PC-9 (cell line): ENCODE results near the gene KCNH8. TPM values are rescaled to one million over a fixed set of nuclear protein-coding genes. Genes with fewer than 3 reads are reported as not detected.

Experiments used
- BruUV-seq: library from RNA; stranded (reverse); fragments of 400-500 nt; replicated peaks from 2 replicates; lab custom pipeline; 2021; lab: Mats Ljungman, UMichigan
- CTCF ChIA-PET: fragments of 300-600 bp; sonication (Branson Sonifier 250); formaldehyde crosslinking; loops from one replicate; lab custom pipeline; 2022; ENCODE audit warnings: antibody characterized with exemption; lab: Charles Lee
- POLR2A ChIA-PET: fragments of 300-600 bp; sonication (Branson Sonifier 250); formaldehyde crosslinking; loops from one replicate; lab custom pipeline; 2022; ENCODE audit warnings: antibody characterized with exemption; ENCODE audit not compliant: unreplicated experiment; lab: Charles Lee
- DNase-seq, 2 experiments: peaks; one replicate each; pipeline versions ENCODE4 v3.0.0 to v3.0.0-alpha.2; 2015 to 2022; ENCODE audit warnings: mixed read lengths in 1 of 2
- H2AFZ ChIP-seq: fragments of 200-600 bp; sonication (generic); 2 replicates; pipeline ENCODE4 v1.8.1; 2017; ENCODE audit warnings: antibody characterized with exemption
- H3F3A ChIP-seq: fragments of 200-600 bp; sonication (generic); 2 replicates; pipeline ENCODE4 v1.8.1; 2017; ENCODE audit warnings: antibody characterized with exemption, mild to moderate bottlenecking, low read depth; ENCODE audit not compliant: insufficient read depth
- H3K27ac ChIP-seq: fragments of 200-600 bp; sonication (generic); 2 replicates; pipeline ENCODE4 v1.6.1; 2016; ENCODE audit warnings: mixed run types
- H3K27me3 ChIP-seq: fragments of 200-600 bp; sonication (generic); 2 replicates; pipeline ENCODE4 v1.6.1; 2016; ENCODE audit warnings: low read depth, mixed run types; ENCODE audit not compliant: insufficient read depth
- H3K36me3 ChIP-seq: fragments of 200-600 bp; sonication (generic); 2 replicates; pipeline ENCODE4 v1.6.1; 2016; ENCODE audit warnings: low read depth, mixed run types
- H3K4me1 ChIP-seq: fragments of 200-600 bp; sonication (generic); replicated peaks from 2 replicates; pipeline ENCODE4 v1.6.1; 2016; ENCODE audit warnings: mixed run types; ENCODE audit not compliant: insufficient read depth
- H3K4me2 ChIP-seq: fragments of 200-600 bp; sonication (generic); 2 replicates; pipeline ENCODE4 v1.6.1; 2017; ENCODE audit warnings: mixed run types
- H3K4me3 ChIP-seq: fragments of 200-600 bp; sonication (generic); 2 replicates; pipeline ENCODE4 v1.6.1; 2016; ENCODE audit warnings: mixed run types
- H3K79me2 ChIP-seq: fragments of 200-600 bp; sonication (generic); 2 replicates; pipeline ENCODE4 v1.6.1; 2017; ENCODE audit warnings: low read depth, mixed run types
- H3K9me2 ChIP-seq: fragments of 200-600 bp; sonication (generic); 2 replicates; pipeline ENCODE4 v1.8.1; 2017; ENCODE audit warnings: mild to moderate bottlenecking; ENCODE audit not compliant: insufficient read depth
- H3K9me3 ChIP-seq: fragments of 200-600 bp; sonication (generic); 2 replicates; pipeline ENCODE4 v1.8.1; 2016; ENCODE audit warnings: low read depth; ENCODE audit not compliant: insufficient read depth
- H4K20me1 ChIP-seq: fragments of 200-600 bp; sonication (generic); 2 replicates; pipeline ENCODE4 v1.8.1; 2017; ENCODE audit not compliant: insufficient read depth
- EZH2 ChIP-seq: fragments of 200-600 bp; sonication (generic); IDR thresholded peaks from 2 replicates; pipeline ENCODE4 v1.8.0; 2017; ENCODE audit warnings: antibody characterized with exemption, low read depth
- intact Hi-C: fragments of 100-400 bp; cut with micrococcal nuclease; formaldehyde crosslinking; loops from one replicate; pipeline ENCODE4 v1.10.0; 2022; ENCODE audit not compliant: unreplicated experiment
- total RNA-seq: library from RNA; stranded (reverse); gene quantifications from 2 replicates; pipeline ENCODE4 v1.2.3, GENCODE V29; 2021
- TF ChIP-seq, protein P1 (sequence below): fragments of 200-600 bp; sonication (generic); conservative IDR thresholded peaks from 2 replicates; pipeline ENCODE4 v1.6.1; 2017; ENCODE audit warnings: mixed run types, antibody characterized with exemption, mild to moderate bottlenecking, moderate library complexity

KCNH8 gene
- total RNA-seq, 1 experiment from 2014 or later = 0.63 TPM

DNA sequence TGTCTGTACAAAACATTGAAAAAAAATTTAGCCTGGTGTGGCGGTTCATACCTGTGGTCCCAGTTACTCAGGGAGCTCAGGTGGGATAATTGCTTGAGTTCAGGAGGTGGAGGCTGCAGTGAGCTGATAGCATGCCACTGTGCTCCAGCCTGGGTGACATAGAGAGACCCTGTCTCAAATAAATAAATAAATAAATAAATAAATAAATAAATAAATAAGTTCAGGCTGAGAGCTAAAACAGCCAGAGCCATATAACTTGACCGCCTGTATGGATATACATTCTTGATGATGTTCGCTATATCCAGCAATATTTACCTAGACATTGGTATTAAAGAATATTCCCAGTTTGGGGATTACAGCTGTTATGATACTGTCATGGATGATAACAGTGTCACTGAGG, 146.9 kb downstream of the KCNH8 start:
- DNase-seq = no peak
- no peaks in the 10 kb centered on the region for H3F3A ChIP-seq
- TF ChIP-seq EZH2 = no peak
- TF ChIP-seq, protein P1, sequence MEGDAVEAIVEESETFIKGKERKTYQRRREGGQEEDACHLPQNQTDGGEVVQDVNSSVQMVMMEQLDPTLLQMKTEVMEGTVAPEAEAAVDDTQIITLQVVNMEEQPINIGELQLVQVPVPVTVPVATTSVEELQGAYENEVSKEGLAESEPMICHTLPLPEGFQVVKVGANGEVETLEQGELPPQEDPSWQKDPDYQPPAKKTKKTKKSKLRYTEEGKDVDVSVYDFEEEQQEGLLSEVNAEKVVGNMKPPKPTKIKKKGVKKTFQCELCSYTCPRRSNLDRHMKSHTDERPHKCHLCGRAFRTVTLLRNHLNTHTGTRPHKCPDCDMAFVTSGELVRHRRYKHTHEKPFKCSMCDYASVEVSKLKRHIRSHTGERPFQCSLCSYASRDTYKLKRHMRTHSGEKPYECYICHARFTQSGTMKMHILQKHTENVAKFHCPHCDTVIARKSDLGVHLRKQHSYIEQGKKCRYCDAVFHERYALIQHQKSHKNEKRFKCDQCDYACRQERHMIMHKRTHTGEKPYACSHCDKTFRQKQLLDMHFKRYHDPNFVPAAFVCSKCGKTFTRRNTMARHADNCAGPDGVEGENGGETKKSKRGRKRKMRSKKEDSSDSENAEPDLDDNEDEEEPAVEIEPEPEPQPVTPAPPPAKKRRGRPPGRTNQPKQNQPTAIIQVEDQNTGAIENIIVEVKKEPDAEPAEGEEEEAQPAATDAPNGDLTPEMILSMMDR = no peak
- intact Hi-C loops = no loop called here
- no peak overlapping the region for H3K4me2 ChIP-seq
- no TSS peak for BruUV-seq
- ChIA-PET POLR2A (no interaction called here), CTCF (no interaction called here)
- H3K27me3 ChIP-seq = no peaks in the 10 kb centered on the region
- H3K36me3 ChIP-seq = no peaks in the 10 kb centered on the region
- H3K4me1 ChIP-seq = no peaks in the 10 kb centered on the region
- H3K9me2 ChIP-seq = no peaks in the 10 kb centered on the region
- no peak overlapping the region for H3K4me3 ChIP-seq
- no peaks in the 10 kb centered on the region for H3K9me3 ChIP-seq
- no peak overlapping the region for H3K27ac ChIP-seq
- no peaks in the 10 kb centered on the region for H3K79me2 ChIP-seq
- H4K20me1 ChIP-seq = no peaks in the 10 kb centered on the region
- no peak overlapping the region for H2AFZ ChIP-seq

DNA sequence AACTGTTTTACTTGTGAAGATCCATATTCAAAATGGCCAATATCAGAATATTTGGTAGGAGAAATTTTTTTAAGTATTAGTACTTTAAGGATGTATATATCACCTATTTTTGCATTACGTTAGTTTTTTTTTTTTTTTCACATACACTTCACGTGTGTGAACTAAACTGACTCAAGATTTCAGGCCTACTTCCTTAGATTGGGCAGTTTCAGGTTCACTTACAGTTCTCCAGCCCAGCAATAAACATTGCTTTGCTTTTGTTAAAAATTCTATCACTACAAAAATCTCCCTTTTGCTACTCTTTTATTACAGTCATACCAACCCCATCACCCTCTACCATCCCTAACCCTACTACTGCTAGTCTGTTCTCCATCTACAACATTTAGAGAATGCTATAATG, 183.6 kb downstream of the KCNH8 start:
- no peaks in the 10 kb centered on the region for H4K20me1 ChIP-seq
- H3K9me3 ChIP-seq = no peaks in the 10 kb centered on the region; the same call in 1 of the 2 replicates
- H3K79me2 ChIP-seq = no peaks in the 10 kb centered on the region
- H3F3A ChIP-seq = no peaks in the 10 kb centered on the region
- H2AFZ ChIP-seq = no peak overlapping the region
- DNase-seq = no peak
- intact Hi-C loops = no loop called here
- H3K36me3 ChIP-seq = no peaks in the 10 kb centered on the region
- BruUV-seq = no TSS peak
- no peaks in the 10 kb centered on the region for H3K9me2 ChIP-seq
- no peaks in the 10 kb centered on the region for H3K4me1 ChIP-seq
- no peaks in the 10 kb centered on the region for H3K27me3 ChIP-seq
- no peak overlapping the region for H3K4me3 ChIP-seq
- H3K27ac ChIP-seq = no peak overlapping the region
- ChIA-PET CTCF (no interaction called here), POLR2A (no interaction called here)
- H3K4me2 ChIP-seq = no peak overlapping the region
- TF ChIP-seq, protein P1 = no peak
- TF ChIP-seq EZH2 = no peak

DNA sequence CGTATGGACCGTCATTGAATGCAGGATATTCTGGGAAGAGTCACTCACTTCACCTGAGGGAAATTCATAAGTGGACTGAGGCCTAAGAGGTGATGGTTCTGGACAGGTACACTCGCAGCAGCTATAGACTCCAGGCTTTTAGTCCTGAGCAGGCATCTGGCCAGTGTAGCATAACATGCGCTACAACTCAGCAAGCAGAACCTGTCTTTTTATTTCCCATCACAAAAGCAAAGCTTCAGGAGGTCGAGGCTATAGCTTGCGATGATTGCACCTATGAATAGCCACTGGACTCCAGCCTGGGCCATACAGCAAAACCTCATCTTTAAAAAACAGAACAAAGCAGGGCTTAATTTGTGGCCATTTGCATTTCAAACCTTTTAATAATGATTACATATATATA, 185.8 kb downstream of the KCNH8 start:
- Histone ChIP-seq H3K27me3 (no peaks in the 10 kb centered on the region), H3K27ac (no peak overlapping the region), H3K9me2 (no peaks in the 10 kb centered on the region), H3K4me2 (no peak overlapping the region), H3F3A (no peaks in the 10 kb centered on the region), H3K36me3 (no peaks in the 10 kb centered on the region), H3K4me1 (no peaks in the 10 kb centered on the region), H3K79me2 (no peaks in the 10 kb centered on the region), H2AFZ (no peak overlapping the region), H3K4me3 (no peak overlapping the region), H4K20me1 (no peaks in the 10 kb centered on the region), H3K9me3 (no peaks in the 10 kb centered on the region)
- ChIA-PET CTCF (no interaction called here), POLR2A (no interaction called here)
- TF ChIP-seq EZH2 = no peak
- TF ChIP-seq, protein P1 = no peak
- BruUV-seq = no TSS peak
- intact Hi-C loops = no loop called here
- no peak for DNase-seq
